K562 (cell line): ENCODE data around the gene MECR. TPM values are rescaled to one million over a fixed set of nuclear protein-coding genes. Genes with fewer than 3 reads are reported as not detected.

Source experiments
- ATAC-seq: fragments of 200-7000 bp; cut with Tn5 transposase; 3 replicates; pipeline ENCODE4 v1.9.1; 2020; ENCODE audit warnings: moderate library complexity
- BruUV-seq: library from RNA; stranded (reverse); fragments of 400-500 nt; replicated peaks from 2 replicates; lab custom pipeline; 2021; lab: Mats Ljungman, UMichigan
- CTCF ChIA-PET: fragments of 300-600 bp; formaldehyde crosslinking; extraction: SDS; loops from one replicate; lab custom pipeline; 2021; ENCODE audit warnings: low intra/inter-chr PET ratio; lab: Yijun Ruan, JAX
- POLR2A ChIA-PET: fragments of 300-600, 350-650 bp; sonication (Branson Sonifier 250); formaldehyde crosslinking; extraction: SDS; loops from one replicate; lab custom pipeline; 2021; ENCODE audit warnings: antibody characterized with exemption, inconsistent platforms; lab: Yijun Ruan, JAX
- DNase-seq, 4 experiments: peaks; one replicate each; pipeline versions ENCODE4 v3.0.0 to v3.0.0-alpha.2; 2011 to 2018; ENCODE audit warnings: low spot score in 3 of 4, mixed read lengths in 3 of 4; ENCODE audit errors: extremely low read depth in 1 of 4
- FAIRE-seq: peaks from 2 replicates; lab custom pipeline; 2011; peaks lifted over from hg19 to GRCh38; lab: Jason Lieb, UNC
- H2AFZ ChIP-seq: 2 replicates; pipeline ENCODE4 v1.6.0; 2011; ENCODE audit warnings: low read depth, low read length, control low read depth, inconsistent platforms
- H3K27ac ChIP-seq: fragments of 200-600 bp; 3 replicates; pipeline ENCODE4 v1.8.0; 2011; ENCODE audit warnings: low read depth, mild to moderate bottlenecking, control low read depth, inconsistent platforms, low read length, moderate library complexity, mixed read lengths; ENCODE audit errors: extremely low read depth
- H3K27me3 ChIP-seq, 2 experiments: fragments of 300-600 bp in 1 of 2; 2 replicates in 1 of 2; 3 replicates in 1 of 2; pipeline versions ENCODE4 v1.6.0 to v1.8.0; 2011; ENCODE audit warnings: inconsistent platforms in 2 of 2, low read length in 2 of 2, mild to moderate bottlenecking in 1 of 2, mixed read lengths in 1 of 2, moderate library complexity in 1 of 2; ENCODE audit not compliant: control insufficient read depth in 2 of 2, insufficient read depth in 2 of 2
- H3K36me3 ChIP-seq: fragments of 300-600 bp; 3 replicates; pipeline ENCODE4 v1.8.0; 2011; ENCODE audit warnings: mild to moderate bottlenecking, low read length, inconsistent platforms; ENCODE audit not compliant: control insufficient read depth, insufficient read depth
- H3K4me1 ChIP-seq, 2 experiments: fragments of 200-600 bp in 1 of 2; replicated peaks in 1 of 2; 2 replicates in 1 of 2; 3 replicates in 1 of 2; pipeline versions ENCODE4 v1.5.1 to v1.8.0; 2011; ENCODE audit warnings: inconsistent platforms in 2 of 2, low read length in 2 of 2, mild to moderate bottlenecking in 1 of 2, mixed read lengths in 1 of 2, moderate library complexity in 1 of 2; ENCODE audit not compliant: control insufficient read depth in 2 of 2, insufficient read depth in 2 of 2
- H3K4me2 ChIP-seq: 2 replicates; pipeline ENCODE4 v1.6.1; 2011; ENCODE audit warnings: low read length, control low read depth, inconsistent platforms, mixed read lengths; ENCODE audit not compliant: insufficient read depth
- H3K4me3 ChIP-seq: fragments of 200-600 bp; sonication (generic), shearing (Covaris generic); 2 replicates; pipeline ENCODE4 v1.5.1; 2016; ENCODE audit warnings: control low read depth, inconsistent platforms
- H3K79me2 ChIP-seq: fragments of 200-600 bp; 3 replicates; pipeline ENCODE4 v1.8.0; 2011; ENCODE audit warnings: low read length, inconsistent platforms; ENCODE audit not compliant: control insufficient read depth, insufficient read depth
- H3K9ac ChIP-seq, 2 experiments: 2 replicates each; pipeline versions ENCODE4 v1.6.0 to v1.6.1; 2011; ENCODE audit warnings: low read depth in 2 of 2, low read length in 2 of 2, control low read depth in 1 of 2, inconsistent platforms in 1 of 2, mild to moderate bottlenecking in 1 of 2, mixed read lengths in 1 of 2; ENCODE audit not compliant: insufficient read depth in 1 of 2
- H3K9me1 ChIP-seq: one replicate; pipeline ENCODE4 v1.6.0; 2011; ENCODE audit warnings: inconsistent platforms, mild to moderate bottlenecking, low read length, moderate library complexity; ENCODE audit not compliant: control insufficient read depth, insufficient read depth
- H3K9me3 ChIP-seq: replicated peaks from 2 replicates; pipeline ENCODE4 v1.5.1; 2011; ENCODE audit warnings: low read depth, low read length, inconsistent platforms; ENCODE audit not compliant: control insufficient read depth, insufficient read depth
- H4K20me1 ChIP-seq: replicated peaks from 2 replicates; pipeline ENCODE4 v1.6.1; 2011; ENCODE audit warnings: low read length, inconsistent platforms, mixed read lengths; ENCODE audit not compliant: control insufficient read depth, insufficient read depth
- BHLHE40 ChIP-seq: IDR thresholded peaks from 2 replicates; pipeline ENCODE4 v1.6.1; 2011; ENCODE audit warnings: low read length, improper control_type of control experiment
- ELF4 ChIP-seq: fragments of 450-650 bp; formaldehyde crosslinking; IDR thresholded peaks from 2 replicates; pipeline ENCODE4 v1.4.0; 2022; ENCODE audit warnings: missing genetic modification characterization
- NFIC ChIP-seq: fragments of 450-650 bp; IDR thresholded peaks from 2 replicates; pipeline ENCODE4 v1.6.1; 2017; ENCODE audit warnings: mild to moderate bottlenecking, inconsistent platforms
- NFIX ChIP-seq: fragments of 250-450 bp; sonication (Bioruptor Pico); IDR thresholded peaks from 2 replicates; pipeline ENCODE4 v1.4.0; 2020; ENCODE audit warnings: low read depth, mild to moderate bottlenecking, moderate library complexity
- OTX1 ChIP-seq: fragments of 450-650 bp; formaldehyde crosslinking; IDR thresholded peaks from 2 replicates; pipeline ENCODE4 v1.4.0; 2022; ENCODE audit warnings: mild to moderate bottlenecking
- ZNF263 ChIP-seq: sonication (generic); formaldehyde crosslinking; IDR thresholded peaks from 2 replicates; pipeline ENCODE4 v1.8.0; 2022; ENCODE audit warnings: mild to moderate bottlenecking, missing genetic modification reagents, borderline replicate concordance
- ZNF316 ChIP-seq: fragments of 450-650 bp; IDR thresholded peaks from 2 replicates; pipeline ENCODE4 v1.6.1; 2016
- WGBS: fragments of 100-300 bp; shearing (Covaris generic); methylation state at CpG from one replicate; pipeline ENCODE4 v1.1.6; 2016; ENCODE audit warnings: low coverage, mixed read lengths; ENCODE audit not compliant: insufficient coverage; ENCODE audit errors: missing lambda C conversion rate; 5-methylcytosine and 5-hydroxymethylcytosine counted together
- in situ Hi-C: fragments of 300-500 bp; cut with MboI; formaldehyde crosslinking; loops from 4 replicates; pipeline ENCODE4 v1.15.0; 2018; ENCODE audit warnings: inconsistent platforms, mixed read lengths
- intact Hi-C: fragments of 100-400 bp; cut with micrococcal nuclease; formaldehyde crosslinking; loops from 2 replicates; pipeline ENCODE4 v1.14.2; 2022
- polyA plus RNA-seq, 8 experiments: library from polyadenylated mRNA; depleted of rRNA in 4 of 8; stranded (reverse) in 5 of 8; unstranded in 3 of 8; fragments of >200 nt; fragmentation: Nextera tagmentation in 2 of 8; fragmentation: Illumina TruSeq in 1 of 8; extraction: Ambion mirVana in 2 of 8; extraction: Trizol in 1 of 8; gene quantifications; 2 replicates each; pipeline versions ENCODE4 v1.2.1 to v1.2.3, GENCODE V29; 2011 to 2014; ENCODE audit warnings: inconsistent platforms in 1 of 8, missing spikeins in 1 of 8
- total RNA-seq, 7 experiments: library from RNA; depleted of rRNA in 6 of 7; stranded (reverse); fragments of >200 nt in 6 of 7; fragmentation: Illumina TruSeq in 2 of 7; extraction: Trizol in 2 of 7; gene quantifications; 2 replicates each; pipeline versions ENCODE4 v1.2.1 to v1.2.3, GENCODE V29; 2011 to 2021; ENCODE audit warnings: low replicate concordance in 1 of 7
- TF ChIP-seq, protein P1 (sequence below): fragments of 250-450 bp; sonication (Bioruptor Pico); IDR thresholded peaks from 2 replicates; pipeline ENCODE4 v1.5.0; 2021
- TF ChIP-seq, protein P2 (sequence below): fragments of 450-650 bp; formaldehyde crosslinking; IDR thresholded peaks from 2 replicates; pipeline ENCODE4 v1.4.0; 2022; ENCODE audit warnings: missing genetic modification characterization
- TF ChIP-seq, protein P3 (sequence below): fragments of 250-450 bp; sonication (Bioruptor Pico); IDR thresholded peaks from 2 replicates; pipeline ENCODE4 v1.9.0; 2021; ENCODE audit warnings: mild to moderate bottlenecking, inconsistent platforms
- TF ChIP-seq, protein P4 (sequence below): fragments of 450-650 bp; formaldehyde crosslinking; conservative IDR thresholded peaks from 2 replicates; pipeline ENCODE4 v1.4.0; 2022; ENCODE audit warnings: mild to moderate bottlenecking, missing genetic modification characterization

The MECR gene
- total and polyA plus RNA-seq, 9 of the 15 experiments (the other 6 are each of a cell fraction or from before 2014, with no cell fraction given) = 10.4 to 58.6 (median 42.9) TPM

DNA sequence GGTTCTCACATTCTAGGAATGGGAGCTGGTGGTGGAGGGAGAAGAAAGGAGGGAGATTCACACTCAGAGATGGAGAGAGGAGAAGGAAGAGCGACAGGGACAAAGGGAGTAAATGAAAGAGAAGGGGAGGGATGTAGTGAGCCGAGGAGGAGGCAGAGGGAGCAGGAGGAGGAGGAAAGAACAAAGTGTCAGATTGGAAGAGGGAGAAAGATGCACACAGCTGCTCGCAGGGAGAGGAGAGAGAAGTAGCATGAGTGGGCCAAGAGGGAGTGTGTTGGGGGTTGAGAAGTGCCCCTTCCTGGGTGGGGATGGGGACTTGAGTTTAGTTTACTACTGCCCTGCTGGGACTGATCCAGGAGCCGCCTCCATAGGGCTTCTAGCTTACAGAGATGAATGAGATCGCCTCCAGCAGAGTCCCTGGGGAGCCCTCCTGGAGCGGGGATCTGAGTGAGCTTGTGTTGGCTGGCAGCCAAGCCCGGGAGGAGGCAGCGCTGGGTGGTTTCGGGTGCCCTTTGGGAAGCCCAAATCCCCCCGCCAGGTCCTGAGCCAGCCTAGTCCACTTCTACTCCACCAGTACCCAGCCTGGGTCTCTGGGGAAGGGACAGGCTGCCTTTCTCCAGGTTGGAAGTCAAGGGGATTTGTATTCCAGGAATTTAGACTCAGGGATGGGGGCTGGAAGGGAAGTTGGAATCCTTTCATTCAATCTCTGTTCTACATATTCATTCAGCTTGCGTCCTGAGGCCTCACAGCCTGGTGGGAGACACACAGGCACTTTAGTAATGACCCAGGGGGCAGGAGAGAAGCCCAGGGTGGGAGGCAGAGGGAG is 26.5 kb upstream of the MECR start:
- Histone ChIP-seq H2AFZ (no peak overlapping the region), H4K20me1 (peaks cover 8% of the 10 kb centered on the region; the same call in 1 of the 2 replicates), H3K79me2 (no peaks in the 10 kb centered on the region), H3K4me3 (no peak overlapping the region), H3K4me2 (no peak overlapping the region), H3K27ac (no peak overlapping the region), H3K9me3 (no peaks in the 10 kb centered on the region), H3K9me1 (no peaks in the 10 kb centered on the region), H3K4me1 (peaks cover 23 to 34% of the 10 kb centered on the region in 2 experiments), H3K36me3 (no peaks in the 10 kb centered on the region), H3K27me3 (peaks cover 4 to 12% of the 10 kb centered on the region in 2 experiments; a peak in 3 of 5 replicates), H3K9ac (no peak overlapping the region)
- intact Hi-C loops = no loop called here
- 5% methylated on average over 11 of the region's 11 CpGs for WGBS
- TF ChIP-seq, protein P1, sequence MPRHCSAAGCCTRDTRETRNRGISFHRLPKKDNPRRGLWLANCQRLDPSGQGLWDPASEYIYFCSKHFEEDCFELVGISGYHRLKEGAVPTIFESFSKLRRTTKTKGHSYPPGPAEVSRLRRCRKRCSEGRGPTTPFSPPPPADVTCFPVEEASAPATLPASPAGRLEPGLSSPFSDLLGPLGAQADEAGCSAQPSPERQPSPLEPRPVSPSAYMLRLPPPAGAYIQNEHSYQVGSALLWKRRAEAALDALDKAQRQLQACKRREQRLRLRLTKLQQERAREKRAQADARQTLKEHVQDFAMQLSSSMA (CRISPR knock-in tag) = no peak
- peak; percentile 1; the same call in 1 of the 2 replicates for TF ChIP-seq BHLHE40
- TF ChIP-seq ELF4 = peak; percentile 40; the same call in 1 of the 2 replicates
- TF ChIP-seq, protein P2, sequence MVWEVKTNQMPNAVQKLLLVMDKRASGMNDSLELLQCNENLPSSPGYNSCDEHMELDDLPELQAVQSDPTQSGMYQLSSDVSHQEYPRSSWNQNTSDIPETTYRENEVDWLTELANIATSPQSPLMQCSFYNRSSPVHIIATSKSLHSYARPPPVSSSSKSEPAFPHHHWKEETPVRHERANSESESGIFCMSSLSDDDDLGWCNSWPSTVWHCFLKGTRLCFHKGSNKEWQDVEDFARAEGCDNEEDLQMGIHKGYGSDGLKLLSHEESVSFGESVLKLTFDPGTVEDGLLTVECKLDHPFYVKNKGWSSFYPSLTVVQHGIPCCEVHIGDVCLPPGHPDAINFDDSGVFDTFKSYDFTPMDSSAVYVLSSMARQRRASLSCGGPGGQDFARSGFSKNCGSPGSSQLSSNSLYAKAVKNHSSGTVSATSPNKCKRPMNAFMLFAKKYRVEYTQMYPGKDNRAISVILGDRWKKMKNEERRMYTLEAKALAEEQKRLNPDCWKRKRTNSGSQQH = 0 out of 2 replicates have a peak, but pooled peaks have one; percentile 46
- peak; percentile 75; the same call in 1 of the 2 replicates for TF ChIP-seq OTX1 (CRISPR knock-in tag)
- TF ChIP-seq NFIX (CRISPR knock-in tag) = 0 out of 2 replicates have a peak, but pooled peaks have one; percentile 33
- TF ChIP-seq ZNF316 = no peak
- TF ChIP-seq, protein P3, sequence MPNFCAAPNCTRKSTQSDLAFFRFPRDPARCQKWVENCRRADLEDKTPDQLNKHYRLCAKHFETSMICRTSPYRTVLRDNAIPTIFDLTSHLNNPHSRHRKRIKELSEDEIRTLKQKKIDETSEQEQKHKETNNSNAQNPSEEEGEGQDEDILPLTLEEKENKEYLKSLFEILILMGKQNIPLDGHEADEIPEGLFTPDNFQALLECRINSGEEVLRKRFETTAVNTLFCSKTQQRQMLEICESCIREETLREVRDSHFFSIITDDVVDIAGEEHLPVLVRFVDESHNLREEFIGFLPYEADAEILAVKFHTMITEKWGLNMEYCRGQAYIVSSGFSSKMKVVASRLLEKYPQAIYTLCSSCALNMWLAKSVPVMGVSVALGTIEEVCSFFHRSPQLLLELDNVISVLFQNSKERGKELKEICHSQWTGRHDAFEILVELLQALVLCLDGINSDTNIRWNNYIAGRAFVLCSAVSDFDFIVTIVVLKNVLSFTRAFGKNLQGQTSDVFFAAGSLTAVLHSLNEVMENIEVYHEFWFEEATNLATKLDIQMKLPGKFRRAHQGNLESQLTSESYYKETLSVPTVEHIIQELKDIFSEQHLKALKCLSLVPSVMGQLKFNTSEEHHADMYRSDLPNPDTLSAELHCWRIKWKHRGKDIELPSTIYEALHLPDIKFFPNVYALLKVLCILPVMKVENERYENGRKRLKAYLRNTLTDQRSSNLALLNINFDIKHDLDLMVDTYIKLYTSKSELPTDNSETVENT (CRISPR knock-in tag) = no peak
- TF ChIP-seq ZNF263 (CRISPR knock-in tag) = peak; percentile 12; the same call in 1 of the 2 replicates
- TF ChIP-seq, protein P4, sequence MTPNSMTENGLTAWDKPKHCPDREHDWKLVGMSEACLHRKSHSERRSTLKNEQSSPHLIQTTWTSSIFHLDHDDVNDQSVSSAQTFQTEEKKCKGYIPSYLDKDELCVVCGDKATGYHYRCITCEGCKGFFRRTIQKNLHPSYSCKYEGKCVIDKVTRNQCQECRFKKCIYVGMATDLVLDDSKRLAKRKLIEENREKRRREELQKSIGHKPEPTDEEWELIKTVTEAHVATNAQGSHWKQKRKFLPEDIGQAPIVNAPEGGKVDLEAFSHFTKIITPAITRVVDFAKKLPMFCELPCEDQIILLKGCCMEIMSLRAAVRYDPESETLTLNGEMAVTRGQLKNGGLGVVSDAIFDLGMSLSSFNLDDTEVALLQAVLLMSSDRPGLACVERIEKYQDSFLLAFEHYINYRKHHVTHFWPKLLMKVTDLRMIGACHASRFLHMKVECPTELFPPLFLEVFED (CRISPR knock-in tag) = 0 out of 2 replicates have a peak, but pooled peaks have one; percentile 53
- peak; percentile 90 for TF ChIP-seq NFIC
- ChIA-PET CTCF (no interaction called here), POLR2A (interaction anchor here (0.5 to 2.3 kb wide), 6 partner anchors 11 to 1285 kb away, joined by 3 to 7 read pairs (median 4); no protein-coding TSS in a partner anchor)
- ATAC-seq (no peak), FAIRE-seq (no peak), DNase-seq (peak in 3 of 4 experiments; percentile 37 to 45 (median 37))
- in situ Hi-C loops = no loop called here
- no TSS peak for BruUV-seq
